GM13977 (cell line): Measurements from ENCODE around the gene RHEB.

Source experiments
- DNase-seq: peaks from one replicate; pipeline ENCODE4 v3.0.0; 2012; ENCODE audit warnings: low spot score
- CTCF ChIP-seq: IDR thresholded peaks from 2 replicates; pipeline ENCODE4 v1.5.1; 2012; ENCODE audit warnings: mild to moderate bottlenecking, control low read depth; ENCODE audit not compliant: insufficient read depth; ENCODE audit errors: extremely low read depth, missing control alignments
- in situ Hi-C: fragments of 300-500 bp; cut with MboI; formaldehyde crosslinking; loops from one replicate; pipeline ENCODE4 v1.12.0; 2022; ENCODE audit warnings: low sequenced_read_pairs, low pct_unique_long_range_greater_than_20kb, mixed read lengths, inconsistent platforms; ENCODE audit not compliant: unreplicated experiment

RHEB gene

GRCh38 chr7:151488096-151488495, 31.6 kb downstream of the RHEB start:
- no peak for DNase-seq
- in situ Hi-C loops: no loop called here
- TF ChIP-seq CTCF: no peak

GRCh38 chr7:151487228-151487627, 32.5 kb downstream of the RHEB start:
- no peak for DNase-seq
- TF ChIP-seq CTCF: no peak
- in situ Hi-C loops: no loop called here

DNA sequence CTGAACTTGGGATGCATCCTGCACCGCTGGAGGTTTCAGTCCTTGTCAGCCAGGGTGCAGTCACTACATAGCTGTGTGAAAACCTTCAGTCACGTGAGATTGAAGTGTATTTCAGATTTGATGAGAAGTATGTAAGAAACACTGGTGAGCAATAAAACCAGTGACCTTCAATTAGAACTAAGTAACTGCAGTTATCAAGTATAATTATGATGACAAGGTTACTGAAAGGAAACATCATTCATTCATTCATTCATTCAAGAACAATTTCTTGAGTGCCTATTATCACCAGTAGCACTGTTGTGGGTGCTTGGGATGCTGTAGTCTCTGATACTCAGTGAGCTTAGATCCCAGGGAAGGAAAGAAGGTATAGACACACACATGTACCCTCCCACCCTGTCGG, 33.6 kb downstream of the RHEB start:
- TF ChIP-seq CTCF: no peak
- in situ Hi-C loops: no loop called here
- DNase-seq: no peak

GRCh38 chr7:151484971-151485707, 34.6 kb downstream of the RHEB start:
- DNase-seq: no peak
- in situ Hi-C loops: no loop called here
- no peak for TF ChIP-seq CTCF

GRCh38 chr7:151483711-151483983, 36.0 kb downstream of the RHEB start:
- in situ Hi-C loops: no loop called here
- DNase-seq: no peak
- no peak for TF ChIP-seq CTCF

DNA sequence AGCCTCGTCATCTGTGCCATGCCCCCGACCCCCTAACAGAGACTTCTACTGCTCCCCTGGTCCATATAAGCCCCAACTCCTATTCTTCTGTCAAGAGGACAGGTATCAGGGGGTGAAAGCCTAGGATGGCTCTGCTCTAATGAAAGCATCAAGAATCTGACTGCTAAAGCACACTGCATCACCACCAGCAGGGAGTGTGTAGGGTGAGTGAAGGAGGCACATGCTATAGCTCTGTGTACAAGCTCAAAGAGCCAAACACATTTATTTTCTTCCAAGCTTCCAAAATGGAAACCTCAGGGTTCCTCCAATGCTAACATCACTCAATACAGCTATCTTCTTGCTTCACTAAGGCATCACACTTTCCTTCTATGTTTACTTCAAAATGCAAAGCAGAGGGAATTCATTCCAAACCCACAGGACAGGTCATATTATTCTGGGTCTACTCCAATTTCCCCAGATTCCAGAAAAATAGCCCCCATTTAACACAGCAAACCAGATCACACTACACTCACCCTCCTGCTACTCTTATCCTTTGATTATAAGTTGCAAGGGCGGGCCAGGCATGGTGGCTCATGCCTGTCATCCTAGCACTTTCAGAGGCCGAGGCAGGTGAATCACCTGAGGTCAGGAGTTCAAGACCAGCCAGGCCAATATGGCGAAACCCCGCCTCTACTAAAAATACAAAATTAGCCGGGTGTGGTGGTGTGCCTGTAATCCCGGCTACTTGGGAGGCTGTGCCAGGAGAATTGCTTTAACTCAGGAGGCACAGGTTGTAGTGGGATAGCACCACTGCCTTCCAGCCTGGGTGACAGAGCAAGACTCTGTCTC, 36.6 kb downstream of the RHEB start:
- DNase-seq: no peak
- TF ChIP-seq CTCF: no peak
- in situ Hi-C loops: no loop called here
